Activated T-cell treated with anti-CD3 and anti-CD28 coated beads, Interleukin-2, amount 50 U/mL, for 48 hours (primary cell): ENCODE data around the gene TBC1D22A.
"Not testable (repeated sequence)": the region's sequence is repeated elsewhere in the genome, so short reads cannot be mapped to it uniquely, and the experiment has no call there.

ENCODE experiments used
- DNase-seq, 2 experiments: peaks; one replicate each; pipeline ENCODE4 v3.0.0-alpha.2; 2020

TBC1D22A gene

DNA sequence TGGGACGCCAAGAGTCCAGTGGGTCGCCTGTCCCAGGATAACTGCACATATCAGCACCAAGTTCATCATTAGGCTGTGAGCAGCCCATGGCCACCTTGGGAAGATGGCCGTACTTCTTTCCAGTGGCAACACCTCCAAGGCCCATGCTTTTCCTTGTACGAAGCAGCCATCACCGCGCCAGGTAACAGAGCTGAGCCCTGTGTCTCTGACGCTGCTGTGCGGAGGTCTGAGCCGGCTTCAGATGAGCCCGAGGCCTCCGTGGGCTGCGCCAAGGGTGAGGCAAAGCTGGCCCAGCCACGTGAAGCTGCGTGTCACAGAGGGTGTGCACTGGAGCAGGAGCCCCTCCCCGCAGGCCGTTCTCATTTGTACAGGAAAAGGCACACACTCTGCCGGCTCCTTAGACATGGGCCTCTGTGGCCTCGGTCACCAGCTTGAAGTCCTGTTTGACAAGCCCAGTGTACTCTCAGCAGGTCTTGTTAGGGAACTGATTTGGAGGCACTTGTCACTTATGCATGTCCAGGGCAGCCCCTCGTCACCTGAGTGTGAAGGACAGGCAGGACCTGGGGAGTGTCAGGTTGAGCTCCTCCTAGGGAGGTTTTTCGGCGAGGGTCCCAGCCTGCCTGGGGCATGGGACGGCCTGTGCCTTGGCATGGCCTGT is 401.5 kb downstream of the TBC1D22A start:
- DNase-seq: no peak

DNA sequence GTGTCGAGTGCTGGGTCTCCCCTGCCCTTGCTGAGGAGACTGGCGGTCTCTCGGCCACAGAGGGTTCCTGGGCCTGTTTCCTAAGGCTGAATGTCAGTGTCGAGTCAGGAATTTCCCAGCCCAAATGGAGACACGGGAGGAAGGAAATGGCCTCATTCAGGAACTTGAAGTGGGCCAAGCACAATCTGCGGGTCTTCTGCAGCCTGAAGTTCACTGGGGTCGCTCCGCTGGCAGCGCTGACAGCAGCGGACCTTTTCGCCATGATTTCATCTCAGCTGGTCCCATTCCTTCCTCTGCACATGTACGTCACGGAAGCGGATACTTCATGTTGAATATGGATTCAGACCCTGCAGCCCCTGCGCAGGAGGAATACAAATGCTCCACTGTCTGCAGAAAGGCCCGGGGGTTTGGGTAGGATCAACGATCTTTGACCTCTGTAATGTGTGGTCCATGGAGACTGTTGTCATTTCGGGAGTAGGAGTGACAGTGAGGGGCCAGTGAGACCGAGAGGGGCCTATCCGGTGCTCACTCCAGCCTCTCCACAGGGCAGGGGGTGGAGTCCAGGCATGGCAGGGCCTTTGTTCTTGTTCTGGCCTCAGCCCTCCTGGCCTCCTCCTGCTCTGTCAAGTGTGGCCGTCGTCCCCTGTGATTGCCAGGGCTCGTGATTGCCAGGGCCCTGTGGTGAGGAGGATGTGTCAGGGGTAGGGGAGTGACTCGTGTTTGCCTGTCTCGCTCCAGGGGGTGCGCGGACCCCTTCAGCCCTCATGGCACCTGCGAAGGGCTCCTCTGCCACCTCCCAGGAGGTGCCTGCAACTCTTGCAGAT is 402.3 kb downstream of the TBC1D22A start:
- DNase-seq: no peak

DNA sequence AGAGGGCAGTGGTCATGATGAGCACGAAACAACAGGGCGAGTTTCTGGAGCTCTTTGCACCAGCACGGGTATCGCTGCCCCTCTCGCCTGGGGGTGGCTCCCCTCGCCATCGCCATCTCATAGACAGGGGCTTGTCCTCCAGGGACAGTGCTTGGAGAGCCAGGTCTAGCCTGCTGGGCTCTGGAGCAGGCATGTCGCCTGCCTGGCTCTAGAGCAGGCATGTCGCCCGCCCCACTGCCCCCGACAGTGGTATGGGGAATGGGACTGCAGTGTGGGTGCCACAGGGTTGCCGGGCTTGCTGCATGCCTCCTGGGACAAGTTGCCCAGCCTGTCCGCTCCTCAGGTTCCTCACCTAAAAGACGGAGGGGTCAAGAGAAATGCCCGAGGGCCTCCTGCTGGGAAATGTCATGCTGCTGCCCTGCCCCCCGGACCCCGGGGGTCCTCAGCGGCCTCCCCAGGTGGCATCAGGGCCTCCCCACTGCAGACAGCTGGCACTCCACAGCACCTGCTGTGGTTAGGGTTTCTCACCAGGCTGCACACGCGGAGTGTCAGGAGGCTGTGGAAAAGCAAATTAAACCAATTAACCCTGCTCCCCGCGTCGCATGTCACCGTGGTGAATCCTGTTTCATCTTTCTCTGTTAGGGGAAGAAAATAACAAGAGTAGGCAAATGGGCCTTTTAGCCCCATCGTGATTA is 403.0 kb downstream of the TBC1D22A start:
- DNase-seq: no peak

DNA sequence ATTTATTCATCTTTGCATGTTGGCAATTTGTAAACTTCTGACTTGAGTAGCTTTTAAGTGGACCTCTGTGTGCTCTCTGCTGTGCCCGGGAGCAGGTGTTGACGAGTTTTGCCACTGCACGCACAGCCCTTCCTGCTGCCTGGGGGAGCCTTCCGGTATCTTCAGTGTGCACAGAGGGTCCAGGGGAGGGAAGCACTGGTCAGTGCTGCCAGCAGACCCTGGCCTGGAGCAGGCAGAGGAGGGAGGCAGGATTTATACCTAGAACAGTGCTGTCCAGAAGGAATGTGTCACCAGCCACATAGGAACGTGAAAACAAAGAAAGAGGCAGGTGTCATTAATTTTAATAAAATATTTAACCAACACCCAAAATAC is 403.6 kb downstream of the TBC1D22A start:
- DNase-seq: no peak

DNA sequence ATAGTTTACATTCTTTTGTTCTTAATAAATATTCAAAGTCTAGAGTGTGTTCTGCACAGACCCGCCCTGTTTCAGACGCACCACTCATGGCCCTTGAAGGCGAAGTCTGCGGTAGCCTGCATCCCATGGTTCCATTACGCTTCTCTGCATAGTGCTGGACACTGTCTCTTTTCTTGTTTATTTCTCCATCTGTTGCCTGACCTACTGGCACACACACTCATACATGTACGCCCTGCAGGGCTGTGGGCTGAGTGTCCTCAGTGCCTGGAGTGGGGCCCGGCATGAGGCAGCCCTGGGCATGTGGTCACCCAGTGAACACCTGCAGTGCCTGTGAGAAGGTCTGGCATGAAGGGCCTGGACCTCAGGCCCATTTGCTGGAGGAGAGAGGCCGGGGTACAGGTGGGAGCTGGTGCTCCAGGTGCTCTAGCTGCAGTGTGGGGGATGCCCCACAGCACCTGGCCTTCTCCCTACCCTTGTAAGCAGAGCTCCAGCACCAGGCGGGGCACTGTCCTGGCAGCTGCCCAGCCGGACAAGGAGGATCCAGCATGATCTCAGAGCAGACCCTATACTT is 404.1 kb downstream of the TBC1D22A start:
- DNase-seq: no peak

DNA sequence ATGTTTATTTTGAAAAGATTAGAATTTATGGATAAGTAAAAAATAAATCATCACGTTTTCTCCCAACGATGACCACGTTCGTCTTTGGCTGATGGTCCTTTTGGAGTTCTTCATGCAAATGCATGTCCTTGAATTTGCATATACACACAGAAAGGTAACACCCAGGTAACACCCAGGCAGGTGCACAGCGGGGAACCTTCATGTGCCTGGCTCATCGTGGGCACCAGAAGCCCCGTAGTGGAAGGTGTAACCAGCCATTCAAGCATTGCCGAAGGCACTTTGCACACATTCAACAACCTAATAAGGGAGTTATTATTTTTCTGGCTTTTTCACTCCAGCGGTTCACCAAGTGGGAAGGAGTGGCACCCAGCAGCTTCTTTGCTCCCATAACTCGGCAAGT is 404.6 kb downstream of the TBC1D22A start:
- DNase-seq: no peak

DNA sequence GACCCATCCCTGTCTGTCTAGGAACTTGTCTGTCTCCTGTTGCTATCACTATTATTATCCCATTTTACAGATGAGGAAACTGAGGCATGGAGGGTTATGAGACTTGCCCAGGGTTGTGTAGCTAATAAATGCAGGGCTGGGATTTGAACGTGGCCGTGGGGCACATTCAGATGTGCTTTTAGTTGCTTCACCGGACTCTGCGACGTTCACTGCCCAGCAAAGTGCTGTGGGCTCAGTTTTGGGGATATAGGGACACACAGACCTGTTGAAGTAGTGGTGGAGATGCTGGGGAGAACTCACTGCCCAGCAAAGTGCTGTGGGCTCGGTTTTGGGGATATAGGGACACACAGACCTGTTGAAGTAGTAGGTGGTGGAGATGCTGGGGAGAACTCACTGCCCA is 405.5 kb downstream of the TBC1D22A start:
- not testable (repeated sequence) for DNase-seq

DNA sequence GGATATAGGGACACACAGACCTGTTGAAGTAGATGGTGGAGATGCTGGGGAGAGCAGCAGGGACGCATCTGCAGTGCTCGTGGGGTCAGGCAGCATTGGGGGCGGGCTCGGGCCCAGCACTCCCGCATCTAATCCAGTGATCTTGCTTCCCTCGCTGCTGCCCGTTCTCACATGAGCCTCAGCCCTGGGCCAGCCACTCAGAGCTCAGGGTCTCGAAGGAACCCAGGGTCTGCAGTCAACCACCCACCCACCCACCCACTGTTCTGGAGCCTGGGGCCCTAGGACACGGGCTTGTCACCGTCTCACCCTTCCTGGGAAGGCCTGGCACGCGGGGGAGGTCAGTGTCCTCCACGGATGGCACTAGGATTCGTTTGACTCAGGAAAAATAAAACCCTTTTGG is 406.0 kb downstream of the TBC1D22A start:
- DNase-seq: no peak

DNA sequence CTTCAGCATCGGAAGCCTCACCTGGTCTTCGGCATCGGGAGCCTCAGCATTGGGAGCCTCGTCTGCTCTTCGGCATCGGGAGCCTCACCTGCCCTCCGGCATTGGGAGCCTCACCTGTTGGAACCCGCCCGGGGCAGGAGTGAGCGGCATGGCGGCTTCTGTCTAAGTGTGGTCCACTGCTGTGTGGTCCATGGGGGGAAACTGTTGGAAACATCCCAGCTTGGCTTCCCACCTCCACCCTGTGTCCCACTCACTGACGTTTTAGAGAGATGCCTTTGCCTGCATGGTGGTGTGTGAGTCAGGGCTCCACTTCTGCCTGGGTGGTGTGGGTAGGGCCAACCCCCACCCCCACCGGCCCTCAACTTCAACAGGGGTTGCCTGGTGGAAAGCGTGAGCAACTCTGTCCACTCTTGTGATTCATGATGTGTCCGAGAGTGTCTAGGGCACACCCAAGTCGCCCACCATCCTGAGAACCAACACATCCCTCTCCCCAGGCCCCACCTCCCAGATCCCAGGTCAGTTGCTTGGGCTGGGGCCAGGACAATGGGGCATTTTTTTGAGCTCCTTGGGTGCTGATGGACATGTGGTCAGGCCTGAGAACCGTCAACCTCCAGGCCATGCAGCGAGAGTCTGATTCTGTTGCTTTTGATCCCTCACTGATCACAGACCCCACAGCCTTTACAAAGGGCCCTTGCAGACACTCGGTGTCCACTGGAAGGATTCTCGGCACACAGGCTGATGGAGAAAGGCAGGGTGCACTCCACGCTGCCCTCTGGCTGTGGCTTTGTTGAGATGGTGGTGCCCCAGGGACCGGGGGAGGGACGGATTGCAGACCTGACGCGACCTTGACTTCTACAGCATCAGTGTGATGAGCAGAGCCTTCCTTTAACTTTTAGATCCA is 406.7 kb downstream of the TBC1D22A start:
- DNase-seq: no peak

DNA sequence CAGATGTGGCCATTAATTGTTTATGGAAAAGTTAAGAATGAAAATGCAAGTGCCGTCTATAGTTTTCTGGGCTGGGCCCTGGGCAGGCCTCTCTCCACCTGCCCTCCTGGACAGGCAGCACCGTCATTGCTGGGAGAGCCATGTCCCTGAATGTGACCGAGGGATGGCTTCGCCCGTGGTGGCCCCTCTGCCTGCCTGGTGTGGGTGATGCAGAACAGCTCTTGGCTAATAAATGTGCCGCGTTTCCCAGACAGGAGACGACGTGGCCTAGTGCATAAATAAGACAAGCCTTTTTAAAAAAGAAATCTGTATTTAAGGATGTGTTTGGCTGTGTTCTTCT is 407.3 kb downstream of the TBC1D22A start:
- no peak for DNase-seq

DNA sequence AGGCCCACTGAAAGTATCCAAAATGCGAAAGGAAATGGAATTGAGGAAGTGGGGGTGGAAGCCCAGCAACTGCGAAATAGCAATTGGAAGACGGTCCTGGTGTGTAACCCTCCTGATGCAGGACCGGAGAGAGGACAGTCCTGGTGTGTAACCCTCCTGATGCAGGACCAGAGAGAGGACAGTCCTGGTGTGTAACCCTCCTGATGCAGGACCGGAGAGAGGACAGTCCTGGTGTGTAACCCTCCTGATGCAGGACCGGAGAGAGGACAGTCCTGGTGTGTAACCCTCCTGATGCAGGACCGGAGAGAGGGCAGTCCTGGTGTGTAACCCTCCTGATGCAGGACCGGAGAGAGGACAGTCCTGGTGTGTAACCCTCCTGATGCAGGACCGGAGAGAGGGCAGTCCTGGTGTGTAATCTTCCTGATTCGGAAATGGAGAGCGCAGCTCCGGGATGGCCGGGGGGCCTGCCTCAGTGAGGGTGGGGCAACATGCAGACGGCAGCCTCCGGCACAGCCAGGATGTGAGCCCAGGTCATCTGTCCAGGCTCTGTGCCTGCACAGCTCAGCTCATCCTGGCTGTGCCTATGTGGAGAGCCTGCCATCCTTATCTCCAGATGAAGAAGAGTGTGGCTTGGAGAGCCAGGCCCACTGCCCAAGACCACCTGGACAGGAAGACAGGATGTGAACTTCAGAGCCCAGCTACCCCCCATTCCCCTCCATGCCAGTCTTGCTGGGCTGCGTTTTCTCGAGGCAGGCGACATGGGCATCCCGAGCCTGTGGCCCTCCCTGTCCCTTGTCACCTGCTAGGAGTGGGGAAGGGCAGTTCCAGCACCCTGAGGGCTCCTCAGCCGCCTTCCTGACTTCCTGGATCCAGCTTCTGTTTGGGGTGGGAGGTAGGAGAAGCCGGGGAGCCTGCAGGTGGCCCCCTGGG is 408.3 kb downstream of the TBC1D22A start:
- DNase-seq: not testable (repeated sequence)

DNA sequence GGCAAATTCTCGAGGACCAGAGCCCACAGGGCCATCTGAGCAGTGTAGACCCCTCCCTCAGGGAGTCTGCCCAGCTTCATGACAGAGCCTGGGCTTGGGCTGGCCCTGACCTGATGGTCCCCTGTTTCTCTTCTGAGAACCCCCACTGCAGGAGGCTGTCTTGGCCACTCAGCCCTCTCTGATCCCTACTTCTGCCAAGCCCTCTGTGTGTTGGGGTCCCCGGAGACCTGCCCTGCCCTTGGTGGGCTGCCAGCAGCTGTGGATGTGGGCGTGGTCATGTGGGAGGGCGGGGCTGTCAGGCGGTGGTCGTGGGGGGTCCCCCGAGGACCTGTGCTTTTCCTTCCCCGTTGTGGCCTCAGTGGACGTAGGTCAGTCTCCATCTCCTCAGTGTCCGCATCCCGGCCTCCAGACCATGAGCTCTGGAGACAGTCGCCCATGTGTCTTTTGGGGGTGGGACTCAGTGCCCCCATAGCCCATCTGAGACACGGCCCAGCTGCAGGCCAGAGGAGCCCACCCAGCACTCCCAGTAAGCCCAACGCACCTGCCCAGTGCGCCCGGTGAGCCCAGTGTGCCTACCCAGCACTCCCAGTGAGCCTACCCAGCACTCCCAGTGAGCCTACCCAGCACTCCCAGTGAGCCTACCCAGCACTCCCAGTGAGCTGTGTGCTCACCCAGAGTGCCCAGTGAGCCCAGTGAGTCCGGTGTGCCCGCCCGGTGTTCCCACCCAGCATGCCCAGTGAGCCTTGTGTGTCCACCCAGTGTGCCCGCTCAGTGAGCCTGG is 409.2 kb downstream of the TBC1D22A start:
- no peak for DNase-seq

DNA sequence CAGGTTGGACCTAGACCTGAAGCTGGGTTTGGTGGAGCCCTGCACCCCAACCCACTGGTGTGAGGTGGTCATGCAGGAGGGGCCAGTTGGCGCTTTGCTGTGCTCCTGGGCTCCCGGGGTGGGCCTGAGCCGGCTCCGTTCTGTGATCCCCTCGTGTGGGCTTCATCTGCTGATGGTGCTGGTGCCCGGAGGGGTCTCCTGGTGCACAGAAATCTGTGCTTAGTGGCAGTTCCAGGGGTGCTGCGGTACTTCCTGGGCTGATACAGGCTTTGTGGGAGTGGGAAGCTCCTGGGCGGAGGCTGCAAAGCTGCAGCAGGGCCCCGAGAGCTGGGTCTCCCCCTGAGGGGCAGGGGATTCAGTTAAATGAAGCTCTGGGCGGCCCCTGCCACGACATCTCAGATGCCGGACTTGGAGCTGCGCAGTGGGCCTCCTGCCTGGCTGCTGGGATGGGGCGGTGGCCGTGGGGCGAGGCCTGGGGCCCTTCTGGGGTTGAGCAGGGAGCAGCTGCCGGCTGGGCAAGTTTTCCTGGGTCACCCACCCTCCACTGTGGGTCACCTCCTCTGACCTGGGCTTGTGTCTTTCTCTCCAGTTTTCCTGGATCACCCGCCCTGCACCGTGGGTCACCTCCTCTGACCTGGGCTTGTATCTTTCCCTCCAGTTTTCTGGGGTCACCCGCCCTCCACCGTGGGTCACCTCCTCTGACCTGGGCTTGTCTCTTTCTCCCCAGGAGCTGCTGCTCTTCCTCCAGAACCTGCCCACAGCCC is 410.5 kb downstream of the TBC1D22A start:
- no peak for DNase-seq

DNA sequence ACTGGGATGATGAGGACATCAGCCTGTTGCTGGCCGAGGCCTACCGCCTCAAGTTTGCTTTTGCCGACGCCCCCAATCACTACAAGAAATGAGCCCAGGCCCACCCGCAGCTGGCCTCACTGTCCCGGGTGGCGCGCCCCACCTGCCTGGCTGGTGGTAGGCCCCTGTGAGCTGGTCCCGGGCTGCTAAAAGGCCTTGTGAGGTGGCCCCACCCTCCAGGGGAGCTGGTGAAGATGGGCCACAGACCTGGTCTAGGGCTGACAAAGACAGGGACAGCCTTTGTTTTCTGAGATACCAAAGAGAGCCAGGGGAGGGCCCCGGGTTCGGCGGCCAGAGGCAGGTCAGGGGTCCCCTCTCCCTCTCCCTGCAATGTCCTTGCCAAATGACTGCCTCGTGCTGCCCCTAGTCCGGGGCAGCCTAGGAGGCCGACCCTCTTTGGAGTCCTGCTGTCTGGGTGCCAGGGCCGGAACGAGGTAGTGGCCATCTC is 411.1 kb downstream of the TBC1D22A start:
- no peak for DNase-seq

DNA sequence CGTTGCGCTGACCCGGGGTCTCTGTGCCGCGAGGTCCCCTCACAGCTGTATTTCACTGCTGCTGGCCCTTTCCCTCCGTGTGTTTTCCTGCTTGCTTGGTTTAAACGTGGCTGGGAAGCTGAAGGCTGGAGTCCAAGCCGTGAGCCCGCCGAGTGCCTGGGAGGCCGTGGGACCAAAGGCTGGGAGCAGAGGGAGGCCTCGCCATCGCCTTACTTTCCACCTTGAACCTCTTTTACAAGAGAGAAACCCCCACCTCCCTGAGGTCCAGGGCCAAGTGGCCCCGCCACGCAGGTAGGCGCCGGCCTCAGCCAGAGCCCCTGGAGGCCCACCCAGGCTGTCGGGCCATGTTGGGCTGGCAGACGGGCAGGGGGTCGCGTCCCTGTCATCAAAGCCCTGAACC is 411.6 kb downstream of the TBC1D22A start:
- no peak for DNase-seq

DNA sequence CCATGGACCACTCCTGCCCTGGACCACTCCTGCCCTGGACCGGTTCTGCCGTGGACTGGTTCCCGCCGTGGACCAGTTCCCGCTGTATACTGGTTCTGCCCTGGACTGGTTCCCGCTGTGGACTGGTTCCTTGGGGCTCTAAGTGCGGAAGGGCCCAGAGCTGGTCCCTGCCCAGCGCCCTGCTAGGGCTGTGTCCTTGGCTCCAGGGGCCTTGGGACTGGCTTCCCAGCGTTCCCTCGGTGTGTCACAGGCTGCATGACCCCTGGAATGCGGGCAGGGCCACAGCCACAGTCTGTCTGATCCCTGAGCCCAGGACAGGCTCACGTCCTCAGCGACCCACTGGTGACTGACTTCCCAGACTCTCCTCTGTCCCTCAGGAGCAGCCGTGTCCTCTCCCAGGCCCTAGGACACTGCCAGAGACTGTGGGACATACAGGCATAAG is 412.2 kb downstream of the TBC1D22A start:
- DNase-seq: no peak

DNA sequence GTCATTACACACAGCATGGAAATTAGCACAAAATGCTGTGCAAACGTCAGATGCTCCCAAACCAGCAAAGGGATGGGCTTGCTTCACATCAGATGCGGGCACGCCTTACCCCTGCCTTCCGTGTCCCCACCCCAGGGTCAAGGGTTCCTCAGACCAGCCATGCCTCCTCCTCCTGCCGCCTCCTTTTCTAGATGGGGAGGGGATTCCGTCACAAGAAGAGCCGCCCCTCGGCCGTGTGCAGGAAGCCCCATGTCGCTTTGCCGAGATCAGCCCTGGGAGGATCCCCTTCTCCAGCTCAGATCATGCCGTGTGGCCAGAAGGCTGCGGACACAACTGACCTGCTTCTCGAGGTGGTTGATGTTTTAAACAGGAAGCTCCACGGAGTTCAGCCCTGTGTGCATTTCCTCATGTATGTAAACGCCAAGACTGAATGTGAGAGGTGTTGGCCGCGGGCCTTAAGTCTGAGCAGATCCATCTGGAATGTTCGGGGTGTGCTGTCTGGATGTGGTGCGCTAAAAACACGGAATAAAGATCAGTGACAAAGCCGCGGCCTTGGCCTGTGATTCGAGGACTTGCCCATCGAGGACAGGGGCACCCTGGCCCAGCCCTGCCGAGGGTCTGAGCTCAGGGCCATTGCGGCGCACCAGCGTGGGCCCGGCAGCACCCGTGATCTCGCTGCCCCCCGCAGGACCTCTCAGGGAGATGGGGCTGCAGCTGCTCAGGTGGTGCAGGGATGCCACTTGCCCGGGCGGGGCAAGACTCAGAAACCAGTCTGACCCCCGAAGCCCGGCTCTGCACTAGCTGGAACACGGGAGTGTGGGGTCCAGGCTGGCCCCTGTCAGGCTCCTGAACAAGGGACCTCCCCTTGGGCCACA is 412.9 kb downstream of the TBC1D22A start:
- no peak for DNase-seq

DNA sequence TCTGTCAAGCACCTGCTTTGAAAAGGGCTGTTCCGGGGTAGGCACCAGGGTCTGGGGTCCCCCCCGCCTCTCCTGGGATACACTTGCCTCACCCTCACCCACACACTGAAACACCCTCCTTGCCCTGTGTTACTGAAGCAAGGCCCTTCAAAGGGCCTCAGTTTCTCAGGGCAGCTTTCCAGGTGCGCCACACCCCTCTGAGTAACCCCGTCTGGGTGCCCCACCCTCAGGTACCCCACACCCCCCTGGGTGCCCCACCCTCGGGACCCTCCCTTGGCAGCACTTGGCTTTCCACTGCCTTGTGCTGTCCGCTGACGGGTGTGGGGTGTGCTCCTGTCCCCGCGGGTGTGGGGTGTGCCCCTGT is 413.6 kb downstream of the TBC1D22A start:
- no peak for DNase-seq
